ENCODE data around the gene CBR1. TPM values are rescaled to one million over a fixed set of nuclear protein-coding genes. Genes with fewer than 3 reads are reported as not detected.

The CBR1 gene
- total RNA-seq, 4 donors from 2014 or later: 55.6 to 114 (median 79.5) TPM

DNA sequence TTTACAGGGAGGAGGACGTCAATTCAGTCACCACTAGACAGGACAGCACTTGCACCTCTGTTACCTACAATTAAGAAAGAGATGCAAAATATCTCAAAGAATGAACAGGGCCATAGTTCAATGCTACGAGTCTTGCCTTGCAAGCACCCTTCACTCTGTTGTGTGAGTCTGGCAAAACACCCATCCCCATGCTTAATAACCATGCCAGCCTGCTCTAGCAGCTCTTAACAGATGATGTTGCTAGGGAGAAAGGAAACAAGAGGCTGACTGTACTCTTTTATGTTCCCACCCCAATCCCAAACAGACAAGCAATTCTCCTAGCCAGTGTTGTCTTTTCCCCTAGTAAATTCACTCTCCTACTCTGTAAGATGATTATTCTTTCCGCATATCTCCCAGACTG lies 5.3 kb downstream of the CBR1 start:
- TF ChIP-seq CTCF (IDR thresholded peaks at IDR 0.05; ENCODE audit: low read depth): no peak

GRCh38 chr21:36075953-36076352 lies 6.1 kb downstream of the CBR1 start:
- TF ChIP-seq CTCF (IDR thresholded peaks at IDR 0.05; ENCODE audit: low read depth): no peak

- no peak for TF ChIP-seq CTCF (IDR thresholded peaks at IDR 0.05; ENCODE audit: low read depth)
Observed at GRCh38 chr21:36076878-36077655, 7.2 kb downstream of the CBR1 start.

DNA sequence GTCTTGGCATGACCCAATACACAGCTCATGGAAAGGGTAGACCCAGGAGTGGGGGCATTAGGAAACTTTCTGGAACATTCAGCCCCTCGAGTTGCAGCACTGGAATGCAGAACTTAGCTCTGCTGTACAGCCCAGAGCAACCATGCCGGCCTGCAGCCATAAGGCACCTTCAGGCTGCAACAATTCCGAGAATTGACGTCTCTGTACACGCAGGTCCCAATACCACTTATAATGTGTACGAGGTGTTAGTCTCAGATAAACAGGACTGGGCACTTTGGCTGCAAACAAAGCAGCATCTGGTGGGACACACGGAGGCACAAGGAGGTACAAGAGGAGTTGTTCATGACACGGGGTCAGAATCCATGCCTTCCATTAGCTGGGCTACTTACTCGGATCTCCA lies 7.9 kb downstream of the CBR1 start:
- TF ChIP-seq CTCF (IDR thresholded peaks at IDR 0.05; ENCODE audit: low read depth): no peak

- no peak for TF ChIP-seq CTCF (IDR thresholded peaks at IDR 0.05; ENCODE audit: low read depth)
Observed at GRCh38 chr21:36079010-36079649, 9.3 kb downstream of the CBR1 start.

DNA sequence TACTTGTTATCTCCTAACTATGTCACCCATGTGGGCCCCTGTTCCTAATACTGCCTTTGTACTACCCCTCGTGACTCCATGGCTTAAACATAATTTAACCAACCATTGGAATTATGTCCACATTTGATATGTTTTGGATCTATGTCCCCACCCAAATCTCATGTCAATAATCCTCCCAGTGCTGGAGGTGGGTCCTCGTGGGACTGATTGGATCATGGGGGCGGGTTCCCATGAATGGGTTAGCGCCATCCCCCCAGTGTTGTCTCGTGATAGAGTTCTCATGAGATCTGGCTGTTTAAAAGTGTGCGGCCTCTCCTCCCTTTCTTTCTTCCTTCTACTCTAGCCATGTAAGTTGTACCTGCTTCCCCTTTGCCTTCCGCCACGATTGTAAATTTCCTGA lies 9.8 kb downstream of the CBR1 start:
- TF ChIP-seq CTCF (IDR thresholded peaks at IDR 0.05; ENCODE audit: low read depth): no peak

- no peak for TF ChIP-seq CTCF (IDR thresholded peaks at IDR 0.05; ENCODE audit: low read depth)
Observed at GRCh38 chr21:36080386-36080785, 10.6 kb downstream of the CBR1 start.
